Peyer's patch (tissue), 4 donors: Measurements from ENCODE around the gene HS6ST2. TPM values are rescaled to one million over a fixed set of nuclear protein-coding genes. Genes with fewer than 3 reads are reported as not detected.

Source experiments
- DNase-seq, 3 donors: peaks; one replicate each; pipeline ENCODE4 v3.0.0-alpha.2; 2017 to 2019
- H3K27ac ChIP-seq, 4 donors: fragments of 200-600 bp; sonication (generic); one replicate each; pipeline ENCODE4 v1.5.1; 2016 to 2019
- H3K27me3 ChIP-seq, 2 donors: fragments of 200-600 bp; sonication (generic); one replicate each; pipeline ENCODE4 v1.5.1; 2019
- H3K36me3 ChIP-seq, 3 donors: fragments of 200-600 bp; sonication (generic); one replicate each; pipeline ENCODE4 v1.5.1; 2016 to 2019
- H3K4me1 ChIP-seq, 4 donors: fragments of 200-600 bp; sonication (generic); one replicate each; pipeline ENCODE4 v1.5.1; 2016 to 2019
- H3K4me3 ChIP-seq, 4 donors: fragments of 200-600 bp; sonication (generic); 1 replicate in 3 of 4; 2 replicates in 1 of 4; pipeline ENCODE4 v1.5.1; 2016 to 2019; ENCODE audit warnings: mild to moderate bottlenecking in 1 of 4
- H3K9me3 ChIP-seq, 4 donors: fragments of 200-600 bp; sonication (generic); one replicate each; pipeline ENCODE4 v1.5.1; 2016 to 2019; ENCODE audit warnings: mild to moderate bottlenecking in 1 of 4
- CTCF ChIP-seq, 6 experiments: fragments of 450-650 bp in 4 of 6; fragments of 200-600 bp in 2 of 6; sonication (generic) in 1 of 6; IDR thresholded peaks; one replicate each; pipeline ENCODE4 v1.5.1; 2017 to 2019; ENCODE audit warnings: antibody characterized with exemption in 6 of 6, mild to moderate bottlenecking in 3 of 6, moderate library complexity in 1 of 6
- POLR2A ChIP-seq, 2 donors: fragments of 450-650 bp; IDR thresholded peaks; one replicate each; pipeline ENCODE4 v1.5.1; 2017; ENCODE audit warnings: antibody characterized with exemption in 2 of 2, mild to moderate bottlenecking in 2 of 2, moderate library complexity in 2 of 2
- total RNA-seq, 4 donors: library from RNA; depleted of rRNA; stranded (reverse); fragments of >200 nt; gene quantifications; one replicate each; pipeline ENCODE4 v1.1.0, GENCODE V29; 2016

Gene HS6ST2
- total RNA-seq, 4 donors from 2014 or later, result not detected

GRCh38 chrX:132639446-132639845 is 319.0 kb downstream of the HS6ST2 start:
- H3K27me3 ChIP-seq, result no peaks in the 10 kb centered on the region
- no peak overlapping the region for H3K4me3 ChIP-seq
- no peak overlapping the region for H3K27ac ChIP-seq
- H3K36me3 ChIP-seq, result no peaks in the 10 kb centered on the region
- DNase-seq, result no peak
- TF ChIP-seq CTCF (IDR thresholded peaks at IDR 0.05), result no peak
- TF ChIP-seq POLR2A (IDR thresholded peaks at IDR 0.05), result no peak
- H3K9me3 ChIP-seq, result no peaks in the 10 kb centered on the region
- no peaks in the 10 kb centered on the region for H3K4me1 ChIP-seq

- H3K27ac ChIP-seq, result no peak overlapping the region
- no peak for DNase-seq
- no peaks in the 10 kb centered on the region for H3K36me3 ChIP-seq
- no peaks in the 10 kb centered on the region for H3K4me1 ChIP-seq
- no peak for TF ChIP-seq POLR2A (IDR thresholded peaks at IDR 0.05)
- TF ChIP-seq CTCF (IDR thresholded peaks at IDR 0.05), result no peak
- H3K27me3 ChIP-seq, result no peaks in the 10 kb centered on the region
- no peak overlapping the region for H3K4me3 ChIP-seq
- no peaks in the 10 kb centered on the region for H3K9me3 ChIP-seq
These were observed 320.1 kb downstream of the HS6ST2 start for GRCh38 chrX:132638313-132638712.

GRCh38 chrX:132636080-132636479 is 322.3 kb downstream of the HS6ST2 start:
- H3K4me1 ChIP-seq, result no peaks in the 10 kb centered on the region
- DNase-seq, result no peak
- TF ChIP-seq POLR2A (IDR thresholded peaks at IDR 0.05), result no peak
- peak in 1 of 6 experiments; percentile 18 for TF ChIP-seq CTCF (IDR thresholded peaks at IDR 0.05)

GRCh38 chrX:132634521-132634920 is 323.9 kb downstream of the HS6ST2 start:
- Histone ChIP-seq H3K4me1 (no peaks in the 10 kb centered on the region), H3K36me3 (no peaks in the 10 kb centered on the region), H3K27me3 (no peaks in the 10 kb centered on the region), H3K4me3 (no peak overlapping the region), H3K9me3 (no peaks in the 10 kb centered on the region), H3K27ac (no peak overlapping the region)
- TF ChIP-seq CTCF (IDR thresholded peaks at IDR 0.05) (no peak), POLR2A (IDR thresholded peaks at IDR 0.05) (no peak)
- no peak for DNase-seq

More at GRCh38 chrX:132636080-132636479, 322.3 kb downstream of the HS6ST2 start:
- Histone ChIP-seq H3K9me3 (no peaks in the 10 kb centered on the region), H3K27me3 (no peaks in the 10 kb centered on the region), H3K4me3 (no peak overlapping the region), H3K27ac (no peak overlapping the region), H3K36me3 (no peaks in the 10 kb centered on the region)

- Histone ChIP-seq H3K27me3 (no peaks in the 10 kb centered on the region), H3K4me1 (no peaks in the 10 kb centered on the region), H3K36me3 (no peaks in the 10 kb centered on the region), H3K4me3 (no peak overlapping the region), H3K9me3 (no peaks in the 10 kb centered on the region), H3K27ac (no peak overlapping the region)
- DNase-seq, result no peak
- TF ChIP-seq POLR2A (IDR thresholded peaks at IDR 0.05) (no peak), CTCF (IDR thresholded peaks at IDR 0.05) (peak in 4 of 6 experiments; percentile 31 to 59 (median 50))
These were observed 326.7 kb downstream of the HS6ST2 start for GRCh38 chrX:132631579-132632232.
